Measurements from ENCODE around the gene AKT3. TPM values are rescaled to one million over a fixed set of nuclear protein-coding genes. Genes with fewer than 3 reads are reported as not detected.

AKT3 gene
- total and polyA plus RNA-seq, 2 of the 8 experiments (the other 6 are each of a cell fraction or from before 2014, with no cell fraction given) = 6.0 to 36.4 TPM

DNA sequence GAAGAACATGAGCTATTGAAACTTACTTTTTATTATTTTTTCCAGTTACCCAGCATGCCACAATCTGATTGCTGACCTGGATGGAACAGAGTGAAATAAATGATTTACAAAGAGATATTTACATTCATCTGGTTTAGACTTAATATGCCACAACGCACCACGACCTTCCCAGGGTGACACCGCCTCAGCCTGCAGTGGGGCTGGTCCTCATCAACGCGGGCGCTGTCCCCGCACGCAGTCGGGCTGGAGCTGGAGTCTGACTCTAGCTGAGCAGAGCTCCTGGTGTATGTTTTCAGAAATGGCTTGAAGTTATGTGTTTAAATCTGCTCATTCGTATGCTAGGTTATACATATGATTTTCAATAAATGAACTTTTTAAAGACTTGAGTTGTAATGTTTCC lies 350.3 kb downstream of the AKT3 start:
- Histone ChIP-seq H3K23me2 (ENCODE audit: low read depth, low read length) (no peaks in the 10 kb centered on the region), H3K56ac (replicated peaks; ENCODE audit: insufficient read length, low read depth, low read length) (no peak overlapping the region), H3K23ac (ENCODE audit: insufficient read length) (no peak overlapping the region), H3K27ac (ENCODE audit: low read depth, low read length) (no peak overlapping the region), H2BK5ac (ENCODE audit: low read depth, low read length) (no peak overlapping the region), H3K4me2 (ENCODE audit: insufficient read depth in 1 of 2, low read depth in 2 of 2, low read length in 2 of 2) (no peak overlapping the region), H3K14ac (ENCODE audit: insufficient read length) (no peak overlapping the region), H2BK20ac (ENCODE audit: low read length) (no peak overlapping the region), H3K4me1 (replicated peaks in 1 of 4; ENCODE audit: control insufficient read depth in 3 of 4, insufficient read depth in 4 of 4, low read length in 3 of 4) (peaks cover 0 to 7% (median 5%) of the 10 kb centered on the region in 4 experiments; a peak in 5 of 7 replicates), H3K9ac (replicated peaks in 1 of 4; ENCODE audit: extremely low read depth in 1 of 4, low read depth in 3 of 4, low read length in 3 of 4) (no peak overlapping the region), H3K18ac (ENCODE audit: extremely low read depth, low read length) (no peak overlapping the region), H2AK5ac (ENCODE audit: low read depth, low read length) (no peak overlapping the region), H4K5ac (ENCODE audit: insufficient read length, low read depth, low read length) (no peak overlapping the region), H3K4me3 (ENCODE audit: extremely low read depth in 1 of 4, insufficient read depth in 2 of 4, low read depth in 3 of 4, low read length in 4 of 4) (no peak overlapping the region), H3K79me2 (ENCODE audit: control insufficient read depth in 1 of 2, insufficient read depth in 2 of 2, low read length in 2 of 2) (no peaks in the 10 kb centered on the region), H2BK15ac (ENCODE audit: low read length) (no peak overlapping the region), H3K4ac (replicated peaks; ENCODE audit: insufficient read length, low read depth, low read length) (no peak overlapping the region), H2BK12ac (ENCODE audit: low read depth, low read length) (no peak overlapping the region), H3K27me3 (replicated peaks in 1 of 4; ENCODE audit: control insufficient read depth in 3 of 4, extremely low read depth in 1 of 4, insufficient read depth in 3 of 4, low read length in 3 of 4) (no peaks in the 10 kb centered on the region), H2AFZ (ENCODE audit: low read length) (no peak overlapping the region), H3K36me3 (ENCODE audit: control insufficient read depth in 2 of 4, insufficient read depth in 4 of 4, low read length in 3 of 4) (no peaks in the 10 kb centered on the region; a peak in 2 of 8 replicates), H3K79me1 (ENCODE audit: low read depth, low read length) (no peaks in the 10 kb centered on the region), H4K91ac (replicated peaks; ENCODE audit: insufficient read length, low read length) (no peak overlapping the region), H4K20me1 (replicated peaks in 1 of 2; ENCODE audit: control insufficient read depth in 1 of 2, insufficient read depth in 2 of 2, low read length in 2 of 2) (no peaks in the 10 kb centered on the region), H4K8ac (ENCODE audit: extremely low read depth, insufficient read depth, low read length) (no peak overlapping the region), H2BK120ac (replicated peaks; ENCODE audit: low read depth, low read length) (no peak overlapping the region), H3K9me3 (ENCODE audit: insufficient read depth in 2 of 2, low read depth in 1 of 2, low read length in 1 of 2) (no peaks in the 10 kb centered on the region)
- CTCF ChIA-PET (ENCODE audit: partially characterized antibody) = no interaction called here
- POLR2A ChIA-PET (ENCODE audit: partially characterized antibody) = interaction anchor here (0.9 kb wide), 1 partner anchor 9 kb away, joined by 3 read pairs; no protein-coding TSS in a partner anchor
- DNase-seq (ENCODE audit: low read depth in 1 of 2, low spot score in 2 of 2) (no peak), FAIRE-seq (no peak)
- WGBS, 2 experiments (ENCODE audit: extremely low coverage in 1 of 2, insufficient coverage in 1 of 2, insufficient read length in 1 of 2, insufficient replicate concordance in 2 of 2, low coverage in 1 of 2, low lambda C conversion rate in 2 of 2, missing lambda C conversion rate in 1 of 2) = 95% methylated on average over 10 of the region's 10 CpGs; no CpG with 5 or more reads in 1 of the 2 experiments
- TF ChIP-seq TEAD4 (IDR thresholded peaks at IDR 0.05; ENCODE audit: low read depth, low read length) = no peak
- no peak for TF ChIP-seq SUZ12 (IDR thresholded peaks at IDR 0.05; ENCODE audit: low read length)
- TF ChIP-seq RBBP5 (IDR thresholded peaks at IDR 0.05; ENCODE audit: borderline replicate concordance, low read depth, low read length) = no peak
- no peak for TF ChIP-seq KDM1A (IDR thresholded peaks at IDR 0.05; ENCODE audit: borderline replicate concordance, low read length)
- no peak for TF ChIP-seq BCL11A (IDR thresholded peaks at IDR 0.05; ENCODE audit: low read depth in 2 of 2, low read length in 2 of 2)
- TF ChIP-seq SIRT6 (IDR thresholded peaks at IDR 0.05; ENCODE audit: low read length) = no peak
- TF ChIP-seq CHD1 (IDR thresholded peaks at IDR 0.05; ENCODE audit: low read depth, low read length) = no peak
- no peak for TF ChIP-seq CTBP2 (IDR thresholded peaks at IDR 0.05; ENCODE audit: borderline replicate concordance, insufficient read depth, insufficient read length, low read length)
- no peak for TF ChIP-seq SAP30 (IDR thresholded peaks at IDR 0.05; ENCODE audit: insufficient read depth, insufficient replicate concordance, low read length)
- TF ChIP-seq SRF (IDR thresholded peaks at IDR 0.05; ENCODE audit: low read depth, low read length) = no peak
- no peak for TF ChIP-seq BRCA1 (IDR thresholded peaks at IDR 0.05; ENCODE audit: low read depth, low read length)
- no peak for TF ChIP-seq PHF8 (conservative IDR thresholded peaks at IDR 0.05; ENCODE audit: low read depth, low read length)
- no peak for TF ChIP-seq CEBPB (IDR thresholded peaks at IDR 0.05; ENCODE audit: low read depth, low read length)
- TF ChIP-seq BACH1 (IDR thresholded peaks at IDR 0.05; ENCODE audit: low read length) = no peak

Data from H1 (cell line).